A673 (cell line): ENCODE data around the gene BAG5.

Experiments
- EZH2 ChIP-seq: fragments of 200-600 bp; sonication (generic); IDR thresholded peaks from 2 replicates; pipeline ENCODE4 v1.6.1; 2017; ENCODE audit warnings: borderline replicate concordance, low read depth, mild to moderate bottlenecking, mixed read lengths, antibody characterized with exemption, low read length; ENCODE audit not compliant: poor library complexity, severe bottlenecking
- TF ChIP-seq, protein P1 (sequence below): fragments of 300-800, 200-600 bp; sonication (generic); conservative IDR thresholded peaks from 2 replicates; pipeline ENCODE4 v1.5.1; 2017; ENCODE audit warnings: low read depth, mild to moderate bottlenecking, antibody characterized with exemption, low read length, moderate library complexity, mixed read lengths

- TF ChIP-seq, protein P1, sequence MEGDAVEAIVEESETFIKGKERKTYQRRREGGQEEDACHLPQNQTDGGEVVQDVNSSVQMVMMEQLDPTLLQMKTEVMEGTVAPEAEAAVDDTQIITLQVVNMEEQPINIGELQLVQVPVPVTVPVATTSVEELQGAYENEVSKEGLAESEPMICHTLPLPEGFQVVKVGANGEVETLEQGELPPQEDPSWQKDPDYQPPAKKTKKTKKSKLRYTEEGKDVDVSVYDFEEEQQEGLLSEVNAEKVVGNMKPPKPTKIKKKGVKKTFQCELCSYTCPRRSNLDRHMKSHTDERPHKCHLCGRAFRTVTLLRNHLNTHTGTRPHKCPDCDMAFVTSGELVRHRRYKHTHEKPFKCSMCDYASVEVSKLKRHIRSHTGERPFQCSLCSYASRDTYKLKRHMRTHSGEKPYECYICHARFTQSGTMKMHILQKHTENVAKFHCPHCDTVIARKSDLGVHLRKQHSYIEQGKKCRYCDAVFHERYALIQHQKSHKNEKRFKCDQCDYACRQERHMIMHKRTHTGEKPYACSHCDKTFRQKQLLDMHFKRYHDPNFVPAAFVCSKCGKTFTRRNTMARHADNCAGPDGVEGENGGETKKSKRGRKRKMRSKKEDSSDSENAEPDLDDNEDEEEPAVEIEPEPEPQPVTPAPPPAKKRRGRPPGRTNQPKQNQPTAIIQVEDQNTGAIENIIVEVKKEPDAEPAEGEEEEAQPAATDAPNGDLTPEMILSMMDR = no peak
- no peak for TF ChIP-seq EZH2
Observed at GRCh38 chr14:103551338-103551762, 11.1 kb downstream of the BAG5 start.
